Pancreas (tissue), 10 donors: ENCODE measurements around the gene ATG4D. TPM values are rescaled to one million over a fixed set of nuclear protein-coding genes. Genes with fewer than 3 reads are reported as not detected.

Source experiments
- ATAC-seq, 4 donors: fragments of 200-7000 bp; cut with Tn5 transposase; one replicate each; pipeline versions ENCODE4 v1.8.0 to v1.9.1; 2020; ENCODE audit warnings: mild to moderate bottlenecking in 4 of 4, moderate library complexity in 4 of 4
- DNase-seq, 6 donors: peaks; one replicate each; pipeline ENCODE4 v3.0.0-alpha.2; 2020
- FAIRE-seq: peaks from 2 replicates; lab custom pipeline; 2012; peaks lifted over from hg19 to GRCh38; lab: Jason Lieb, UNC
- H3K27ac ChIP-seq, 4 donors: fragments of 200-600 bp; sonication (generic); 1 replicate in 3 of 4; 2 replicates in 1 of 4; pipeline versions ENCODE4 v1.5.0 to v1.8.0; 2020
- H3K27me3 ChIP-seq, 4 donors: fragments of 200-600 bp; one replicate each; pipeline ENCODE4 v1.8.0; 2021
- H3K36me3 ChIP-seq, 3 donors: fragments of 200-600 bp; sonication (generic) in 1 of 3; one replicate each; pipeline versions ENCODE4 v1.5.0 to v1.8.0; 2020 to 2021
- H3K4me1 ChIP-seq, 3 donors: fragments of 200-600 bp; one replicate each; pipeline ENCODE4 v1.8.0; 2021
- H3K4me3 ChIP-seq, 4 donors: fragments of 200-600 bp; sonication (generic) in 2 of 4; one replicate each; pipeline versions ENCODE4 v1.5.0 to v1.8.0; 2020 to 2021
- H3K9me3 ChIP-seq, 4 donors: fragments of 200-600 bp; one replicate each; pipeline ENCODE4 v1.8.0; 2021
- CTCF ChIP-seq, 4 donors: fragments of 200-600 bp; sonication (generic) in 3 of 4; IDR thresholded peaks; one replicate each; pipeline versions ENCODE4 v1.5.0 to v1.8.0; 2021; ENCODE audit warnings: antibody characterized with exemption in 4 of 4
- WGBS, 2 donors: extraction: QIAGEN DNeasy Blood & Tissue Kit; methylation state at CpG; one replicate each; pipeline ENCODE4 v1.1.7; 2013; 5-methylcytosine and 5-hydroxymethylcytosine counted together
- intact Hi-C, 3 donors: fragments of 100-400 bp; cut with DNase I; formaldehyde crosslinking; loops; one replicate each; pipeline versions ENCODE4 v1.11.1 to v1.14.2; 2022
- polyA plus RNA-seq, 2 donors: library from polyadenylated mRNA; stranded (reverse); fragments of 200-250 nt; gene quantifications; one replicate each; pipeline ENCODE4 v1.2.3, GENCODE V29; 2013
- total RNA-seq, 6 donors: library from RNA; stranded (reverse); fragmentation: NEBNext Ultra II Directional in 4 of 6; extraction: Animal tissue kit (Norgen Biotek cat#: 25700) in 4 of 6; gene quantifications; one replicate each; pipeline versions ENCODE4 v1.2.1 to v1.2.4, GENCODE V29; 2021 to 2023
- donor health status: healthy with polysubstance abuse.
- donor health status: DM: no; HTN: no; CAD: no; lungs with moderate emphysema.
- donor health status: DM: no; HTN: no; CAD: no.
- donor health status: control.
- donor health status: control.
- donor health status: Bipolar disorder and iron deficiency.
- donor health status: DM: yes; HTN: yes; CAD: no.
- donor health status: DM: no; HTN: no; CAD: no.
- donor health status: DM: no; HTN: no; CAD: no.
- donor health status: DM: yes; HTN: yes; CAD: no.

Gene ATG4D
- total and polyA plus RNA-seq, 8 donors, result 12.9 to 62.1 (median 22.7) TPM

DNA sequence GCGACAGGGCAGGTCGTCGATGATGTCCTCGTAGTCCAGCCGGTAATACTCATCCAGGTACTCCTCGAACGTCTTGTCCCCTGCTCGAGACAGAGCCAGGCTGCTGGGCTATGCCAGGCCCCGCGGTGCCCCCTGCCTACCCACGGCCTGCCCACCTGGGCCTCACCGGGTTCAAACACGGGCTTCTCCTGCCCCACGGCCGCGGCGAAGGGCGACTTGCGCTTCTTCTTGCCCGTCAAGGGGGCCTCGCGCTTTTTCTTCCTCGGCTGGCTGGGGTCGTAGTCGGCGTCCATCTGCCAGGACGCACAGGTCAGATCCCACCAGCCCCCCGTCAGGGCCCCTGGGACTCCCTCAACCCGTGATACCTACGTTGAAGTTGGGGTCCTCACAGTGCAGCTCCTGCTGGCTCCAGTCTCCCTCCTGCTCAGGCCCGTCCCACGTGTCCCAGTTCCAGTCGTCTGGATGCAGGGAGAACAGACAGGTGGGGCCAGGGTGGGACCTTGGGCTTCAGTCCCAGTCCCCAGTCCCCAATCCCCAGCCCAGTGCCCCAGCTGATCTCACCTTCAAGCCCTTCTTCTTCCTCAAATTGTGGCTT lies 14.0 kb downstream of the ATG4D start:
- H3K27ac ChIP-seq, result no peak overlapping the region
- ATAC-seq (no peak), FAIRE-seq (no peak), DNase-seq (no peak)
- intact Hi-C loops, result no loop called here
- H3K4me3 ChIP-seq, result no peak overlapping the region
- no peaks in the 10 kb centered on the region for H3K27me3 ChIP-seq
- TF ChIP-seq CTCF (IDR thresholded peaks at IDR 0.05), result no peak
- no peaks in the 10 kb centered on the region for H3K4me1 ChIP-seq
- H3K36me3 ChIP-seq, result peaks cover 7 to 58% (median 40%) of the 10 kb centered on the region in 3 donors
- 93 to 94% methylated on average over 33 of the region's 33 CpGs for WGBS, 2 donors
- no peaks in the 10 kb centered on the region for H3K9me3 ChIP-seq

DNA sequence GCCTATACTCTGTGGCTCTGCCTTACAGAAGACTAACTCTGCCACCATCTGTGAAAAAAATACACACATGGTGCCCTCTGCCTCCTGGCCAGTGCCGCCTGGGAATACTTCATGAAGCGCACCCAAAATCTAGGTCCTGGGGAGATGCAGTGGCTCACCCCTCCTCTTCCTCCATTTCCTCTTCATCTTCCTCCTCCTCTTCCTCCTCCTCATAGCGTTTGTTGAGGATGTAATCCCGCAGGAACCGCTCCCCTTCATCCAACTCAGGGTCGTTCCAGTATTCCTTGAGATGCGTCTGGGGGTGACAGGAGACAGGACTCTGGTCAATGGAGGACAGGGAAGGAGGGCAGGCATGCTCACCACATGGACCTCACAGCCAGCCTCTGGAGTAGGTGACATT lies 16.4 kb downstream of the ATG4D start:
- intact Hi-C loops, result loop anchor here in 2 of 3 donors (10.0 kb wide), 2 partner anchors 65 to 155 kb away; partner anchors contain the start of gene CDC37 (in 1 of the 2)
- Histone ChIP-seq H3K27ac (no peak overlapping the region), H3K4me3 (no peak overlapping the region), H3K36me3 (peaks cover 7 to 37% (median 25%) of the 10 kb centered on the region in 3 donors), H3K4me1 (no peaks in the 10 kb centered on the region), H3K9me3 (no peaks in the 10 kb centered on the region), H3K27me3 (no peaks in the 10 kb centered on the region)
- DNase-seq (no peak), FAIRE-seq (no peak), ATAC-seq (no peak)
- no peak for TF ChIP-seq CTCF (IDR thresholded peaks at IDR 0.05)
- WGBS, 2 donors, result 93 to 96% methylated on average over 7 of the region's 7 CpGs

- WGBS, 2 donors, result 91 to 92% methylated on average over 5 of the region's 5 CpGs
- no peak for TF ChIP-seq CTCF (IDR thresholded peaks at IDR 0.05)
- Histone ChIP-seq H3K36me3 (peaks cover 5 to 23% (median 20%) of the 10 kb centered on the region in 3 donors), H3K4me3 (no peak overlapping the region), H3K27ac (no peak overlapping the region), H3K4me1 (peaks cover 0 to 9% (median 0%) of the 10 kb centered on the region in 3 donors), H3K9me3 (no peaks in the 10 kb centered on the region), H3K27me3 (no peaks in the 10 kb centered on the region)
- ATAC-seq (no peak), DNase-seq (no peak), FAIRE-seq (no peak)
- intact Hi-C loops, result loop anchor here in 2 of 3 donors (10.0 kb wide), 2 partner anchors 68 to 158 kb away; partner anchors contain the start of gene CDC37 (in 1 of the 2)
Observed at GRCh38 chr19:10562609-10563008, 18.9 kb downstream of the ATG4D start.

DNA sequence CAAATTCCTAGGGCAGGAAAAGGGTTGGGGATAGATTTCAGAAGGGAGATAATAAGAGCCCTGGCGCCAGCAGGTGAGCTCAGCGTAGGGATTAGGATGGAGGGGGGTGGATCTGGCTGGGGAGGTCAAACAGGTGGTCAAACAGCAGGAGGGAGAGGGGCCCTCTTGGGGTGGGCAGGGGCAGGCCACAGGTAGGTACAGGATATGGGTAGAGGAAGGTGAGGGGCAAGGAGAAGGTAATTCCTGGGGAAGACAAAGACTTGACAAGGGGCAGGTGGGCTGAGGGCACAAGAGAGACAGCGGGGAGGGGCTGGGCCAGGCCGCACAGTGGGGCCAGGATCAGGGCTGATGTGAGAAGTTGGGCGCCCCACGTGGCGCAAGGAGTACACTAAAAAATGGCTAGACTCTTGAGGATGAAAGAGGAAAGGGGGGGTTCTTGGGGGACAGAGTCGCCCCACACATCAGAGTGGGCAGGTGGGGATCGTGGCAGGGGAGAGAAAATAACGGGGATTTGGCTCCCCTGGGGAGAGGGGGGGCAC lies 21.4 kb downstream of the ATG4D start:
- ATAC-seq, result peak in 2 of 4 donors; percentile 8 to 9
- Histone ChIP-seq H3K9me3 (no peaks in the 10 kb centered on the region), H3K36me3 (peaks cover 2 to 7% (median 5%) of the 10 kb centered on the region in 3 donors), H3K4me1 (peaks cover 0 to 13% (median 6%) of the 10 kb centered on the region in 3 donors), H3K4me3 (peak overlapping the region; percentile 62 to 92 (median 74)), H3K27ac (peak overlapping the region; percentile 4 to 73 (median 65)), H3K27me3 (no peaks in the 10 kb centered on the region)
- TF ChIP-seq CTCF (IDR thresholded peaks at IDR 0.05), result no peak
- 16 to 22% methylated on average over 9 to 10 of the region's 10 CpGs for WGBS, 2 donors
- peak in 3 of 6 donors; percentile 37 to 53 (median 52) for DNase-seq
- intact Hi-C loops, result loop anchor here in 2 of 3 donors (10.0 kb wide), 2 partner anchors 70 to 160 kb away; partner anchors contain the start of gene CDC37 (in 1 of the 2)
- no peak for FAIRE-seq
